H1 (cell line): ENCODE data around the gene LOXHD1.

Source experiments
- CBX8 ChIP-seq: fragments of 300-800, 300-1000 bp; sonication (generic); IDR thresholded peaks from 2 replicates; pipeline ENCODE4 v1.7.1; 2016; ENCODE audit warnings: low read depth, low read length, borderline replicate concordance
- CTCF ChIP-seq, 3 experiments: IDR thresholded peaks; 1 replicate in 2 of 3; 2 replicates in 1 of 3; pipeline versions ENCODE4 v1.5.1 to v1.6.1; 2011; ENCODE audit warnings: low read length in 3 of 3, mild to moderate bottlenecking in 3 of 3, inconsistent platforms in 2 of 3, low read depth in 1 of 3, moderate library complexity in 1 of 3; ENCODE audit not compliant: insufficient read depth in 1 of 3; ENCODE audit errors: control extremely low read depth in 1 of 3
- GABPA ChIP-seq: IDR thresholded peaks from 2 replicates; pipeline ENCODE4 v1.6.1; 2011; ENCODE audit warnings: mild to moderate bottlenecking, low read length, moderate library complexity, borderline replicate concordance; ENCODE audit not compliant: insufficient read depth
- JUND ChIP-seq: IDR thresholded peaks from 2 replicates; pipeline ENCODE4 v1.6.1; 2011; ENCODE audit warnings: mild to moderate bottlenecking, improper control_type of control experiment, low read length
- KDM1A ChIP-seq: fragments of 200-600, 300-600 bp; sonication (generic); IDR thresholded peaks from 2 replicates; pipeline ENCODE4 v1.7.1; 2016; ENCODE audit warnings: mild to moderate bottlenecking, low read length, borderline replicate concordance
- POLR2A ChIP-seq, 2 experiments: IDR thresholded peaks; 1 replicate in 1 of 2; 2 replicates in 1 of 2; pipeline ENCODE4 v1.6.1; 2011; ENCODE audit warnings: low read depth in 2 of 2, low read length in 2 of 2, mild to moderate bottlenecking in 2 of 2; ENCODE audit errors: control extremely low read depth in 1 of 2
- RBBP5 ChIP-seq: IDR thresholded peaks from 2 replicates; pipeline ENCODE4 v1.7.1; 2012; ENCODE audit warnings: low read depth, mild to moderate bottlenecking, inconsistent platforms, low read length, moderate library complexity, borderline replicate concordance
- TBP ChIP-seq: IDR thresholded peaks from 2 replicates; pipeline ENCODE4 v1.6.1; 2011; ENCODE audit warnings: low read depth, low read length, improper control_type of control experiment
- USF2 ChIP-seq: IDR thresholded peaks from 2 replicates; pipeline ENCODE4 v1.6.1; 2011; ENCODE audit warnings: low read length, improper control_type of control experiment

GRCh38 chr18:46696268-46696667 is 39.2 kb upstream of the LOXHD1 start:
- TF ChIP-seq CBX8 = no peak
- TF ChIP-seq CTCF (IDR thresholded peaks at IDR 0.05; ENCODE audit: control extremely low read depth in 1 of 3, insufficient read depth in 1 of 3, low read depth in 1 of 3, low read length in 3 of 3) = no peak
- TF ChIP-seq KDM1A = no peak
- TF ChIP-seq TBP = no peak
- TF ChIP-seq RBBP5 = no peak
- no peak for TF ChIP-seq JUND
- no peak for TF ChIP-seq USF2
- TF ChIP-seq POLR2A (IDR thresholded peaks at IDR 0.05; ENCODE audit: control extremely low read depth in 1 of 2, low read depth in 2 of 2, low read length in 2 of 2) = no peak
- TF ChIP-seq GABPA = no peak
